A549 (cell line): ENCODE data around the gene MYO1C. TPM values are rescaled to one million over a fixed set of nuclear protein-coding genes. Genes with fewer than 3 reads are reported as not detected.

Experiments
- ATAC-seq, 2 experiments: fragments of 200-7000 bp in 1 of 2; fragments of >200 bp in 1 of 2; cut with Nextera tagmentation in 1 of 2; cut with Tn5 transposase in 1 of 2; 3 replicates each; pipeline versions ENCODE4 v1.8.0 to v1.9.1; 2018 to 2020; ENCODE audit warnings: mild to moderate bottlenecking in 1 of 2, moderate library complexity in 1 of 2
- CTCF ChIA-PET: fragments of 300-600 bp; sonication (Branson Sonifier 250); formaldehyde crosslinking; extraction: SDS; loops from one replicate; lab custom pipeline; 2021; ENCODE audit warnings: antibody characterized with exemption, inconsistent platforms; lab: Yijun Ruan, JAX
- POLR2A ChIA-PET: fragments of 350-600 bp; formaldehyde crosslinking; extraction: SDS; loops from one replicate; lab custom pipeline; 2021; ENCODE audit warnings: antibody characterized with exemption, inconsistent platforms; lab: Yijun Ruan, JAX
- DNase-seq, 2 experiments: peaks; one replicate each; pipeline versions ENCODE4 v3.0.0 to v3.0.0-alpha.2; 2011 to 2016; ENCODE audit warnings: low read depth in 1 of 2, low spot score in 1 of 2
- FAIRE-seq: peaks from 2 replicates; lab custom pipeline; 2011; peaks lifted over from hg19 to GRCh38; lab: Jason Lieb, UNC
- H3K27ac ChIP-seq, 2 experiments: fragments of >200 bp; sonication (Bioruptor Twin); formaldehyde crosslinking; 3 replicates each; pipeline ENCODE4 v1.5.1; 2016 to 2017
- H3K4me1 ChIP-seq: fragments of >200 bp; sonication (Bioruptor Twin); formaldehyde crosslinking; 3 replicates; pipeline ENCODE4 v1.6.1; 2016
- H3K4me2 ChIP-seq: fragments of >200 bp; sonication (Bioruptor Twin); formaldehyde crosslinking; 3 replicates; pipeline ENCODE4 v1.6.1; 2016
- H3K4me3 ChIP-seq: fragments of >200 bp; sonication (Bioruptor Twin); formaldehyde crosslinking; 3 replicates; pipeline ENCODE4 v1.5.1; 2016
- H3K9me3 ChIP-seq: fragments of >200 bp; sonication (Bioruptor Twin); formaldehyde crosslinking; 3 replicates; pipeline ENCODE4 v1.6.1; 2016
- CHD4 ChIP-seq: fragments of 200-600 bp; sonication (generic); IDR thresholded peaks from 2 replicates; pipeline ENCODE4 v1.6.1; 2016; ENCODE audit warnings: antibody characterized with exemption, mild to moderate bottlenecking, borderline replicate concordance
- CTCF ChIP-seq: fragments of >200 bp; sonication (Bioruptor Twin); formaldehyde crosslinking; IDR thresholded peaks from 3 replicates; pipeline ENCODE4 v1.5.1; 2016
- EHF ChIP-seq: fragments of 250-450 bp; sonication (Bioruptor Pico); IDR thresholded peaks from 2 replicates; pipeline ENCODE4 v1.5.0; 2020; ENCODE audit warnings: mild to moderate bottlenecking
- EHMT2 ChIP-seq: fragments of 200-600 bp; sonication (generic); IDR thresholded peaks from 2 replicates; pipeline ENCODE4 v1.6.1; 2016; ENCODE audit warnings: antibody characterized with exemption, low read depth, mild to moderate bottlenecking, moderate library complexity
- FOXS1 ChIP-seq: fragments of 250-450 bp; sonication (Bioruptor Pico); IDR thresholded peaks from 2 replicates; pipeline ENCODE4 v1.5.0; 2020; ENCODE audit warnings: mild to moderate bottlenecking, moderate library complexity
- KDM5A ChIP-seq: fragments of 200-600 bp; sonication (generic); IDR thresholded peaks from 2 replicates; pipeline ENCODE4 v1.6.1; 2016; ENCODE audit warnings: antibody characterized with exemption, mild to moderate bottlenecking
- MAZ ChIP-seq: fragments of 150-350 bp; IDR thresholded peaks from 2 replicates; pipeline ENCODE4 v1.6.1; 2014; ENCODE audit warnings: antibody characterized with exemption, low read depth, low read length, borderline replicate concordance
- PHF8 ChIP-seq: fragments of 200-600 bp; sonication (generic); IDR thresholded peaks from 2 replicates; pipeline ENCODE4 v1.6.1; 2016; ENCODE audit warnings: low read depth, mild to moderate bottlenecking, antibody characterized with exemption, moderate library complexity, borderline replicate concordance
- POLR2A ChIP-seq: IDR thresholded peaks from 2 replicates; pipeline ENCODE4 v1.6.1; 2012; ENCODE audit warnings: mild to moderate bottlenecking, low read length
- POLR2AphosphoS2 ChIP-seq: conservative IDR thresholded peaks from 2 replicates; pipeline ENCODE4 v1.6.1; 2012; ENCODE audit warnings: low read length, improper control_type of control experiment, inconsistent platforms
- RARB ChIP-seq: fragments of 250-450 bp; sonication (Bioruptor Pico); IDR thresholded peaks from 2 replicates; pipeline ENCODE4 v1.8.0; 2021; ENCODE audit warnings: mild to moderate bottlenecking, moderate library complexity
- SMC3 ChIP-seq: fragments of >200 bp; sonication (Bioruptor Twin); formaldehyde crosslinking; IDR thresholded peaks from 3 replicates; pipeline ENCODE4 v1.6.1; 2018; ENCODE audit warnings: inconsistent platforms
- ZNF302 ChIP-seq: fragments of 250-450 bp; sonication (Bioruptor Pico); IDR thresholded peaks from 2 replicates; pipeline ENCODE4 v1.9.0; 2021; ENCODE audit warnings: inconsistent platforms, mild to moderate bottlenecking, moderate library complexity
- WGBS: methylation state at CpG from one replicate; pipeline ENCODE4 v1.1.6; 2017; ENCODE audit errors: missing lambda C conversion rate; 5-methylcytosine and 5-hydroxymethylcytosine counted together
- polyA plus RNA-seq, 4 experiments: library from polyadenylated mRNA; depleted of rRNA in 3 of 4; stranded (reverse); fragments of >200 nt; fragmentation: RNase III in 1 of 4; extraction: RNeasy Plus Mini Kit Qiagen cat#74134 plus additional on column Dnase treatment in 1 of 4; gene quantifications; 2 replicates in 3 of 4; 3 replicates in 1 of 4; pipeline ENCODE4 v1.2.3, GENCODE V29; 2011 to 2017
- TF ChIP-seq, protein P1 (sequence below): fragments of >200 bp; sonication (Bioruptor Twin); formaldehyde crosslinking; IDR thresholded peaks from 3 replicates; pipeline ENCODE4 v1.6.1; 2016
- TF ChIP-seq, protein P2 (sequence below): fragments of 250-450 bp; sonication (Bioruptor Pico); IDR thresholded peaks from 2 replicates; pipeline ENCODE4 v1.5.0; 2020; ENCODE audit warnings: low read depth, mild to moderate bottlenecking, moderate library complexity

Gene MYO1C
- polyA plus RNA-seq, 2 of the 4 experiments (the other 2 are of a cell fraction), result 101 to 123 TPM

DNA sequence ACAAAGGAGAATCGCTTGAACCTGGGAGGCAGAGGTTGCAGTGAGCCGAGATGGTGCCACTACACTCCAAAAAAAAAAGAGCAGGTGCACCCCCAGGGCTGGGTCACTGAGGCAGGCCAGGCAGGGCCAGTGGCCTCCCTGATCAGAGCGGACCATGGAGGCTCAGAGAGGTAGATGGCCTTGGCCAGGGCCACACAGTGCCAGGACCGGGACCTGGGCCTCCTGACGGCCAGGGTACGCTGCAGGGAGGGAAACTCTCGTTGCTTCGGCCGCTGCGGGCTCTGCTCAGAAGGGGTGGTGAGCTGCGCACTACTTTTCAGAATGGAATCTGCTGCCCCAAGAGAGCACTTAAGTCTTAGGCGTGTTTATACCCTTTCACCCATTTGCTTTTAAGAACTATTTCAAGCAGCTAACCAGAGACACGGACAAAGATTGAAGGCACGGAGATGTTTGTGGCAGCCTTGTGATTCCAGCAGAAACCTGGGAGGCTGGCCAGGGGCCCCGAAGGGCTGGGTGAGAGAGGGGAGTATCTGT, 17.1 kb downstream of the MYO1C start:
- H3K4me1 ChIP-seq, result no peaks in the 10 kb centered on the region
- ChIA-PET CTCF (interaction anchor here (1.0 to 1.4 kb wide), 3 partner anchors 9 to 16 kb away, joined by 3 read pairs; no protein-coding TSS in a partner anchor), POLR2A (interaction anchor here (1.5 kb wide), 1 partner anchor 13 kb away, joined by 4 read pairs; no protein-coding TSS in a partner anchor)
- DNase-seq (no peak), FAIRE-seq (no peak), ATAC-seq (no peak)
- no peak overlapping the region for H3K4me2 ChIP-seq
- H3K27ac ChIP-seq, result peak overlapping the region in 1 of 2 experiments; percentile 33; a peak in 1 of 6 replicates
- TF ChIP-seq KDM5A (no peak), PHF8 (no peak), CHD4 (no peak), CTCF (no peak), RARB (CRISPR knock-in tag) (no peak), SMC3 (no peak)
- H3K9me3 ChIP-seq, result no peaks in the 10 kb centered on the region
- 92% methylated on average over 15 of the region's 15 CpGs for WGBS
- H3K4me3 ChIP-seq, result no peak overlapping the region

GRCh38 chr17:1474402-1475189, 17.9 kb downstream of the MYO1C start:
- DNase-seq (no peak), FAIRE-seq (no peak)
- Histone ChIP-seq H3K27ac (peak overlapping the region in 1 of 2 experiments; percentile 33; a peak in 1 of 6 replicates), H3K4me1 (no peaks in the 10 kb centered on the region)
- POLR2A ChIA-PET, result interaction anchor here (1.5 kb wide), 1 partner anchor 13 kb away, joined by 4 read pairs; no protein-coding TSS in a partner anchor
- WGBS, result 83% methylated on average over 31 of the region's 31 CpGs
- no peak for TF ChIP-seq ZNF302
- TF ChIP-seq, protein P1, sequence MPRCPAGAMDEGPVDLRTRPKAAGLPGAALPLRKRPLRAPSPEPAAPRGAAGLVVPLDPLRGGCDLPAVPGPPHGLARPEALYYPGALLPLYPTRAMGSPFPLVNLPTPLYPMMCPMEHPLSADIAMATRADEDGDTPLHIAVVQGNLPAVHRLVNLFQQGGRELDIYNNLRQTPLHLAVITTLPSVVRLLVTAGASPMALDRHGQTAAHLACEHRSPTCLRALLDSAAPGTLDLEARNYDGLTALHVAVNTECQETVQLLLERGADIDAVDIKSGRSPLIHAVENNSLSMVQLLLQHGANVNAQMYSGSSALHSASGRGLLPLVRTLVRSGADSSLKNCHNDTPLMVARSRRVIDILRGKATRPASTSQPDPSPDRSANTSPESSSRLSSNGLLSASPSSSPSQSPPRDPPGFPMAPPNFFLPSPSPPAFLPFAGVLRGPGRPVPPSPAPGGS, result no peak
- no peak for TF ChIP-seq POLR2AphosphoS2
- no peak for TF ChIP-seq EHMT2
- TF ChIP-seq, protein P2, sequence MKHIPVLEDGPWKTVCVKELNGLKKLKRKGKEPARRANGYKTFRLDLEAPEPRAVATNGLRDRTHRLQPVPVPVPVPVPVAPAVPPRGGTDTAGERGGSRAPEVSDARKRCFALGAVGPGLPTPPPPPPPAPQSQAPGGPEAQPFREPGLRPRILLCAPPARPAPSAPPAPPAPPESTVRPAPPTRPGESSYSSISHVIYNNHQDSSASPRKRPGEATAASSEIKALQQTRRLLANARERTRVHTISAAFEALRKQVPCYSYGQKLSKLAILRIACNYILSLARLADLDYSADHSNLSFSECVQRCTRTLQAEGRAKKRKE (CRISPR knock-in tag), result no peak
- no peak for TF ChIP-seq POLR2A
- no peak for TF ChIP-seq CTCF
- TF ChIP-seq FOXS1 (CRISPR knock-in tag), result no peak
- no peak for TF ChIP-seq MAZ
- no peak for TF ChIP-seq EHF (CRISPR knock-in tag)
- TF ChIP-seq, all 56 proteins: peak for 0
- H3K4me2 ChIP-seq, result no peak overlapping the region
- CTCF ChIA-PET, result interaction anchor here (0.6 to 1.4 kb wide), 3 partner anchors 10 to 109 kb away, joined by 3 read pairs; partner anchors contain the start of gene INPP5K
- ATAC-seq, result no peak
- H3K4me3 ChIP-seq, result no peak overlapping the region
- no peaks in the 10 kb centered on the region for H3K9me3 ChIP-seq
